Gastrocnemius medialis (tissue), 4 donors: Measurements from ENCODE around the gene CACNA1S. TPM values are rescaled to one million over a fixed set of nuclear protein-coding genes. Genes with fewer than 3 reads are reported as not detected.

Experiments
- ATAC-seq, 2 donors: fragments of 150-250 bp; one replicate each; pipeline ENCODE4 v1.9.1; 2016
- DNase-seq, 2 donors: peaks; one replicate each; pipeline ENCODE4 v3.0.0-alpha.2; 2019
- H3K27ac ChIP-seq, 4 donors: fragments of 200-600 bp; sonication (generic); 1 replicate in 1 of 4; 2 replicates in 3 of 4; pipeline ENCODE4 v1.5.1; 2016 to 2018; ENCODE audit warnings: mild to moderate bottlenecking in 2 of 4, moderate library complexity in 1 of 4
- H3K27me3 ChIP-seq, 3 donors: fragments of 200-600 bp; sonication (generic) in 2 of 3; 1 replicate in 1 of 3; 2 replicates in 2 of 3; pipeline versions ENCODE4 v1.5.1 to v1.6.0; 2016 to 2019; ENCODE audit warnings: mild to moderate bottlenecking in 1 of 3, moderate library complexity in 1 of 3
- H3K36me3 ChIP-seq, 2 donors: fragments of 200-600 bp; sonication (generic) in 1 of 2; one replicate each; pipeline ENCODE4 v1.5.1; 2017 to 2018
- H3K4me1 ChIP-seq, 2 donors: fragments of 200-600 bp; sonication (generic) in 1 of 2; one replicate each; pipeline ENCODE4 v1.5.1; 2016 to 2017; ENCODE audit warnings: mild to moderate bottlenecking in 2 of 2
- H3K4me3 ChIP-seq, 4 donors: fragments of 200-600 bp; sonication (generic) in 3 of 4; 1 replicate in 1 of 4; 2 replicates in 3 of 4; pipeline ENCODE4 v1.5.1; 2016 to 2019; ENCODE audit warnings: mild to moderate bottlenecking in 2 of 4
- H3K9me3 ChIP-seq, 3 donors: fragments of 200-600 bp; sonication (generic) in 2 of 3; 1 replicate in 1 of 3; 2 replicates in 2 of 3; pipeline ENCODE4 v1.5.1; 2016 to 2019
- POLR2A ChIP-seq, 2 donors: fragments of 450-650 bp; IDR thresholded peaks; one replicate each; pipeline ENCODE4 v1.6.1; 2017; ENCODE audit warnings: antibody characterized with exemption in 2 of 2, mild to moderate bottlenecking in 2 of 2, moderate library complexity in 2 of 2
- in situ Hi-C, 4 donors: fragments of 200-750 bp; cut with MboI; loops; one replicate each; pipeline versions ENCODE4 v1.15.0 to v1.8.0; 2017; ENCODE audit warnings: low sequenced_read_pairs in 4 of 4
- intact Hi-C: fragments of 100-400 bp; cut with DNase I; formaldehyde crosslinking; loops from one replicate; pipeline ENCODE4 v1.15.1; 2023; ENCODE audit warnings: low total_unique reads
- total RNA-seq, 4 donors: library from RNA; depleted of rRNA; stranded (reverse); fragments of >200 nt; gene quantifications; one replicate each; pipeline versions ENCODE4 v1.1.0 to v1.2.3, GENCODE V29; 2016
- TF ChIP-seq, protein P1 (sequence below), 5 experiments: fragments of 450-650 bp in 3 of 5; fragments of 200-600 bp in 2 of 5; sonication (generic) in 2 of 5; IDR thresholded peaks in 4 of 5; conservative IDR thresholded peaks in 1 of 5; 1 replicate in 4 of 5; 2 replicates in 1 of 5; pipeline ENCODE4 v1.5.1; 2016 to 2019; ENCODE audit warnings: antibody characterized with exemption in 5 of 5, mild to moderate bottlenecking in 3 of 5, moderate library complexity in 3 of 5

CACNA1S gene
- total RNA-seq, 4 donors from 2014 or later: 74.3 to 93.5 (median 81.2) TPM

DNA sequence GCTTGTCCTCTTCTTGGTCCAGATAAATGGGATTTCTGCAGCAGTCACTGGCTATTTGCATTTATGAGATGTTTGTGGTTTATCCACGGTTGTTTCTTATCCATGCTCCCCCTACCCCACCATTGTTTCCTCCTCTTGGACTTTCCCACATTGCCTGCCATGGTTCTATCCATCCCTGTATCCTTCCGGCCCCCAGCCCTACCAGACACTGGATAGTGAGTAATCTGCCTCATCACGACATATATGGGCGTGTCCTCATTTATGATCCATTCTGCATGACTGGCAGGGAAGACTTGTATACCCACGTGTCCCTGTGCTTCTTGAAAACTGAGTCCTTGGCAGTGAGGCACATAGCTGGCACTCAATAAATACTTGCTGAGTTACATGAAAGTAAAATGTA is 40.1 kb downstream of the CACNA1S start:
- peak in 1 of 2 donors; percentile 35 for ATAC-seq
- peaks cover 0 to 47% of the 10 kb centered on the region in 2 donors for H3K36me3 ChIP-seq
- in situ Hi-C loops: no loop called here

DNA sequence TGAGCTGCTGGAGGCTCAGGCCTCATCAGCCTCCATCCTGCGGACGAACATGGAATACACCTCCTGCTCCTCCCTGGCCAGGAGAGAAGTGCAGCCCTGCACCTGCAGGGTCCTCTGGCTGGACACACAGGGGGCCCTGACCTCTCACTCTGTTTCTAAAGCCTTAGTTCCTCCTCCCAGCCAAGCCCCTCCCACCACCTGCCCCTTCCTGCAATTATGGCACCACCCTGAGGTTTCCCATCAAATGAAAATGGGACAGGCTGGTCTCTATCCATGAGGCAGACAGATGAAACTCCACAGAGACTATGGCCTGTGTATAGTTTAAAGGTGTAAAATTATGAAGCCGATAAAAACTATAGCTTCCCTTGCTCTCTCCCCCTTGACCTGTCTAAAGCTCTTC is 42.6 kb downstream of the CACNA1S start:
- no peak for DNase-seq
- TF ChIP-seq POLR2A (IDR thresholded peaks at IDR 0.05): no peak
- TF ChIP-seq, protein P1, sequence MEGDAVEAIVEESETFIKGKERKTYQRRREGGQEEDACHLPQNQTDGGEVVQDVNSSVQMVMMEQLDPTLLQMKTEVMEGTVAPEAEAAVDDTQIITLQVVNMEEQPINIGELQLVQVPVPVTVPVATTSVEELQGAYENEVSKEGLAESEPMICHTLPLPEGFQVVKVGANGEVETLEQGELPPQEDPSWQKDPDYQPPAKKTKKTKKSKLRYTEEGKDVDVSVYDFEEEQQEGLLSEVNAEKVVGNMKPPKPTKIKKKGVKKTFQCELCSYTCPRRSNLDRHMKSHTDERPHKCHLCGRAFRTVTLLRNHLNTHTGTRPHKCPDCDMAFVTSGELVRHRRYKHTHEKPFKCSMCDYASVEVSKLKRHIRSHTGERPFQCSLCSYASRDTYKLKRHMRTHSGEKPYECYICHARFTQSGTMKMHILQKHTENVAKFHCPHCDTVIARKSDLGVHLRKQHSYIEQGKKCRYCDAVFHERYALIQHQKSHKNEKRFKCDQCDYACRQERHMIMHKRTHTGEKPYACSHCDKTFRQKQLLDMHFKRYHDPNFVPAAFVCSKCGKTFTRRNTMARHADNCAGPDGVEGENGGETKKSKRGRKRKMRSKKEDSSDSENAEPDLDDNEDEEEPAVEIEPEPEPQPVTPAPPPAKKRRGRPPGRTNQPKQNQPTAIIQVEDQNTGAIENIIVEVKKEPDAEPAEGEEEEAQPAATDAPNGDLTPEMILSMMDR (IDR thresholded peaks at IDR 0.05 in 4 of 5, conservative IDR thresholded peaks at IDR 0.05 in 1 of 5): no peak
- Histone ChIP-seq H3K36me3 (peaks cover 0 to 41% of the 10 kb centered on the region in 2 donors), H3K4me1 (no peaks in the 10 kb centered on the region), H3K27ac (peak overlapping the region in 1 of 4 donors; percentile 33), H3K4me3 (no peak overlapping the region), H3K9me3 (no peaks in the 10 kb centered on the region), H3K27me3 (no peaks in the 10 kb centered on the region)
- in situ Hi-C loops (no loop called here), intact Hi-C loops (no loop called here)
- no peak for ATAC-seq

More for the DNA sequence above, 40.1 kb downstream of the CACNA1S start:
- no peaks in the 10 kb centered on the region for H3K9me3 ChIP-seq
- H3K27ac ChIP-seq: peak overlapping the region in 2 of 4 donors; percentile 48 to 50
- H3K4me1 ChIP-seq: no peaks in the 10 kb centered on the region
- TF ChIP-seq POLR2A (IDR thresholded peaks at IDR 0.05): no peak
- TF ChIP-seq, protein P1 (IDR thresholded peaks at IDR 0.05 in 4 of 5, conservative IDR thresholded peaks at IDR 0.05 in 1 of 5): no peak
- H3K27me3 ChIP-seq: no peaks in the 10 kb centered on the region
- intact Hi-C loops: no loop called here
- DNase-seq: no peak
- H3K4me3 ChIP-seq: no peak overlapping the region

DNA sequence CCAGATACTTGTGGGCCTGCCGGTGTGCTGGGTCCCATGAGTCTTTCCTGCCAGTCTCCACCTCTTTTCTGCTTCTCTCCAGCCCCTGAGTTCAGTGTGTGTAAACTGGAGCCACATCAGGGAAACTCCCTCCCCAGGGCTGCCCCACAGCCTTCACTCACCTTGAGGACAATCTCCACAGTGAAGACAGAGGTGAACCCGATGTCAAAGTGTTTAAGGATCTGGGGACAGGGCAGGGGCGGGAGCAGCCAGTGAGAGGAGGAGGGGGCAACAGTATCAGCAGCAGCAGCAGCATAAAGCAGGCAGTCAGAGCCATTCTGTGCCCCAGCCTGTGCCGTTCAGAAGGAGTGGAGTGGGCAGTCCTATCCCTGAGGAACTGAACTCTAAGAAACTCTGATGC is 43.2 kb downstream of the CACNA1S start:
- intact Hi-C loops: no loop called here
- Histone ChIP-seq H3K27ac (peak overlapping the region in 1 of 4 donors; percentile 33), H3K27me3 (no peaks in the 10 kb centered on the region), H3K4me1 (no peaks in the 10 kb centered on the region), H3K9me3 (no peaks in the 10 kb centered on the region), H3K36me3 (peaks cover 0 to 36% of the 10 kb centered on the region in 2 donors), H3K4me3 (no peak overlapping the region)
- TF ChIP-seq, protein P1 (IDR thresholded peaks at IDR 0.05 in 4 of 5, conservative IDR thresholded peaks at IDR 0.05 in 1 of 5): no peak
- TF ChIP-seq POLR2A (IDR thresholded peaks at IDR 0.05): no peak
- ATAC-seq (no peak), DNase-seq (no peak)
- in situ Hi-C loops: no loop called here

DNA sequence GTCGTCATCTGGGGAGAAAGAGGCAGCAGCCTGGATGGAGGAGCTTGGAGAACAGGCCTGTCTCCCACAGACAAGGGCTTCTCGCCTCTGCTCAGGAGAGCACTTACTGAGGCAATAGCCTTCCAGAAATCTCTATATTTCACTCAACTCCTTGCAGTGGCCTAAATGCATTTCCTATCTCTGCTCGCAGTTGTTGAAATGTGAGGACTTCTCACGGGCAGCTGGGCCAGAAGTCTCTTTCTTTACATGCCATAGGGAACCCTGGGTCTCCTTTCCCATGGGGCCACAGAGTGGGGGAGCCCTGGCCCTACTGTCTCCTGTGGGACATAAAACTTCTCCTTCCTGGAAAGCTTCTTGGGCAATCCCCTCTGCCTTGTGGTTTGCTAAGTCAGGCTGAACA is 45.2 kb downstream of the CACNA1S start:
- intact Hi-C loops (no loop called here), in situ Hi-C loops (no loop called here)
- H3K4me1 ChIP-seq: no peaks in the 10 kb centered on the region
- ATAC-seq (no peak), DNase-seq (no peak)
- no peaks in the 10 kb centered on the region for H3K27me3 ChIP-seq
- no peaks in the 10 kb centered on the region for H3K9me3 ChIP-seq
- no peak overlapping the region for H3K4me3 ChIP-seq
- H3K36me3 ChIP-seq: peaks cover 0 to 34% of the 10 kb centered on the region in 2 donors
- peak overlapping the region in 1 of 4 donors; percentile 65 for H3K27ac ChIP-seq
- TF ChIP-seq, protein P1 (IDR thresholded peaks at IDR 0.05 in 4 of 5, conservative IDR thresholded peaks at IDR 0.05 in 1 of 5): no peak
- TF ChIP-seq POLR2A (IDR thresholded peaks at IDR 0.05): no peak

DNA sequence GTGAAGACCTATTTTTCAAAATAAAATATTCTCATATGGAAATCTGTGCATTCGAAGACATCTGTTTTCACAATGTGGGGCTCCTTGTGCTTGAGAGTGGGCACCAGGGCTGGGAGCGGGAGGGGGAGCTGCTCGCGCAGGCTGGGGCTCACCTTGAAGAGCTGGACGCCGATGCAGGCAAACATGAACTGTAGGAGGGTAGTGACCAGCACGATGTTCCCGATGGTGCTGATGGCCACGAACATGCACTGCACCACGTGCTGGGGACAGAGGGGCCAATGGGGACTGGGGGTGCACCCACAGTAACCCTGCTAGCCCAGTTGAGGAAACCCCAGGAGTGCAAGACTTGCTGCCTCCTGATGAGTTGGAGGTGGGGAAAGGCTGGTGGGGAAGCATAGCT is 46.5 kb downstream of the CACNA1S start:
- TF ChIP-seq, protein P1 (IDR thresholded peaks at IDR 0.05 in 4 of 5, conservative IDR thresholded peaks at IDR 0.05 in 1 of 5): no peak
- no peak for TF ChIP-seq POLR2A (IDR thresholded peaks at IDR 0.05)
- no peaks in the 10 kb centered on the region for H3K9me3 ChIP-seq
- H3K27ac ChIP-seq: peak overlapping the region in 1 of 4 donors; percentile 65
- peaks cover 0 to 34% of the 10 kb centered on the region in 2 donors for H3K36me3 ChIP-seq
- DNase-seq: no peak
- H3K27me3 ChIP-seq: no peaks in the 10 kb centered on the region
- no peak for ATAC-seq
- in situ Hi-C loops: no loop called here
- H3K4me1 ChIP-seq: peaks cover 0 to 1% of the 10 kb centered on the region in 2 donors
- no peak overlapping the region for H3K4me3 ChIP-seq
- intact Hi-C loops: no loop called here
